WI38 (cell line): ENCODE data around the gene DAAM2.

Source experiments
- H3K4me3 ChIP-seq: 2 replicates; pipeline ENCODE4 v1.5.1; 2011; ENCODE audit warnings: low read depth, mild to moderate bottlenecking, control low read depth, low read length
- TF ChIP-seq, protein P1 (sequence below): IDR thresholded peaks from 2 replicates; pipeline ENCODE4 v1.5.1; 2012; ENCODE audit warnings: low read depth, mild to moderate bottlenecking, control low read depth, low read length

The DAAM2 gene

GRCh38 chr6:39950125-39950720, 158.0 kb downstream of the DAAM2 start:
- no peak overlapping the region for H3K4me3 ChIP-seq
- TF ChIP-seq, protein P1, sequence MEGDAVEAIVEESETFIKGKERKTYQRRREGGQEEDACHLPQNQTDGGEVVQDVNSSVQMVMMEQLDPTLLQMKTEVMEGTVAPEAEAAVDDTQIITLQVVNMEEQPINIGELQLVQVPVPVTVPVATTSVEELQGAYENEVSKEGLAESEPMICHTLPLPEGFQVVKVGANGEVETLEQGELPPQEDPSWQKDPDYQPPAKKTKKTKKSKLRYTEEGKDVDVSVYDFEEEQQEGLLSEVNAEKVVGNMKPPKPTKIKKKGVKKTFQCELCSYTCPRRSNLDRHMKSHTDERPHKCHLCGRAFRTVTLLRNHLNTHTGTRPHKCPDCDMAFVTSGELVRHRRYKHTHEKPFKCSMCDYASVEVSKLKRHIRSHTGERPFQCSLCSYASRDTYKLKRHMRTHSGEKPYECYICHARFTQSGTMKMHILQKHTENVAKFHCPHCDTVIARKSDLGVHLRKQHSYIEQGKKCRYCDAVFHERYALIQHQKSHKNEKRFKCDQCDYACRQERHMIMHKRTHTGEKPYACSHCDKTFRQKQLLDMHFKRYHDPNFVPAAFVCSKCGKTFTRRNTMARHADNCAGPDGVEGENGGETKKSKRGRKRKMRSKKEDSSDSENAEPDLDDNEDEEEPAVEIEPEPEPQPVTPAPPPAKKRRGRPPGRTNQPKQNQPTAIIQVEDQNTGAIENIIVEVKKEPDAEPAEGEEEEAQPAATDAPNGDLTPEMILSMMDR = no peak

GRCh38 chr6:39951191-39951590, 159.0 kb downstream of the DAAM2 start:
- TF ChIP-seq, protein P1 = no peak
- H3K4me3 ChIP-seq = no peak overlapping the region

GRCh38 chr6:39951716-39952115, 159.5 kb downstream of the DAAM2 start:
- no peak overlapping the region for H3K4me3 ChIP-seq
- TF ChIP-seq, protein P1 = no peak

DNA sequence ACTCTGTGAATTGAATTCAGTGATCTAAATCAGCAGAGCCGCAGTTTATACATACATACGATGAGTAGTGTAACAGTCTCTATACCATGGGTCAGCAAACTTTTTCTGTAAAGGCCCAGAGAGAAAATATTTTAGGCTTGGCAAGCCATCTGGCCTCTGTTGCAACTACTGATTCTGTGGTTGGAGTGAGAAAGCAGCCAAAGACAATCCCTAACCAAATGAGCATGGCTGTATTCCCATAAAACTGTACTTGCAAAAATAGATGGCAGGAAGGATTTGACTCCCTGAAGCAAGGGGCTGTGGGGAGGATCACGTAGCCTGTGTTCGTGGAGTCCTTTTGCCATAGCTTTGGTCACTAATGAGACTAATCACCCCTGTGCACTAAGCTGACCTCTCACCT, 160.0 kb downstream of the DAAM2 start:
- H3K4me3 ChIP-seq = no peak overlapping the region
- TF ChIP-seq, protein P1 = no peak

DNA sequence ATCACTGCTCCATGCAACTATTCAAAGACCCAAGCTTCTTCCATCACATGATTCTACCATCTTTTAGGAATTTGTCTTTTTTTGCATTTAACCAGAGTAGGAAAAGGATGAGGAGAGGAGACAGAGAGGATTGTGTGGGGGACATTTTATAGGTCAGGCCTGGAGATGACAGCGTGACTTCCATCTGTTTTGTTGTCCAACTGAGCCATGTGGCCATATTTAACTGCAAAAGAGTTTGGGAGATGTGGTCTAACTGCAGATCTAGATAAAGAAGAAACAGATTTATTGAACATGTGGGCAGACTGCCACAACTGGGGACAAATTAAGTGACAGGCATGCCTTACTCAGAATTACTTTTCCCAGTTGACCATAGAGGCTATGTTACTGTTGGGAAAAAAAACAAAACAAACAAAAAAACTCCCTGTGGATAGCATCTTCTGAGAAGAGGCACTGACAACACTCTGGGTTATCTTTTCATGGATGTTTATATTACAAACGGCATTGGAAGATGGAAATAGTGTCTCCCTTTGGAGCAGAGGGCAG, 161.0 kb downstream of the DAAM2 start:
- H3K4me3 ChIP-seq = no peak overlapping the region
- TF ChIP-seq, protein P1 = no peak
